OCI-LY3 (cell line): ENCODE measurements around the gene MEAK7.

ENCODE experiments used
- H2AFZ ChIP-seq: fragments of 200-600, 300-600 bp; shearing (Covaris generic); 2 replicates; pipeline ENCODE4 v1.6.0; 2014; ENCODE audit warnings: antibody characterized with exemption, low read depth, low read length
- H3K27ac ChIP-seq: fragments of 200-600, 300-600 bp; sonication (generic); 2 replicates; pipeline ENCODE4 v1.5.1; 2014; ENCODE audit warnings: mild to moderate bottlenecking, low read length, moderate library complexity, mixed read lengths
- H3K27me3 ChIP-seq: fragments of 200-600, 300-600 bp; sonication (generic); 2 replicates; pipeline ENCODE4 v1.6.1; 2014; ENCODE audit warnings: low read depth, low read length, mixed read lengths
- H3K36me3 ChIP-seq: fragments of 200-600, 300-600 bp; sonication (generic); replicated peaks from 2 replicates; pipeline ENCODE3; 2014; ENCODE audit warnings: low read depth, low read length, mixed read lengths
- H3K4me1 ChIP-seq: fragments of 300-600, 200-600 bp; sonication (generic); 2 replicates; pipeline ENCODE4 v1.6.1; 2014; ENCODE audit warnings: low read length, mixed read lengths
- H3K4me2 ChIP-seq: fragments of 200-600, 300-600 bp; sonication (generic); 2 replicates; pipeline ENCODE4 v1.6.1; 2014; ENCODE audit warnings: low read length, mixed read lengths
- H3K4me3 ChIP-seq: fragments of 300-600, 200-600 bp; sonication (generic); 2 replicates; pipeline ENCODE4 v1.5.1; 2014; ENCODE audit warnings: antibody characterized with exemption, mild to moderate bottlenecking, low read length, moderate library complexity
- H3K79me2 ChIP-seq: fragments of 300-600, 200-600 bp; shearing (Covaris generic); 2 replicates; pipeline ENCODE4 v1.6.1; 2014; ENCODE audit warnings: mild to moderate bottlenecking, low read length, mixed read lengths
- H3K9ac ChIP-seq: fragments of 300-600, 200-600 bp; shearing (Covaris generic); 2 replicates; pipeline ENCODE4 v1.6.0; 2014; ENCODE audit warnings: mild to moderate bottlenecking, low read length, moderate library complexity
- H3K9me3 ChIP-seq: fragments of 200-600, 300-600 bp; shearing (Covaris generic); 2 replicates; pipeline ENCODE4 v1.6.1; 2014; ENCODE audit warnings: low read length, mixed read lengths; ENCODE audit not compliant: insufficient read depth
- H4K20me1 ChIP-seq: fragments of 200-600, 300-600 bp; sonication (generic); 2 replicates; pipeline ENCODE4 v1.6.1; 2016; ENCODE audit warnings: low read length, mixed read lengths; ENCODE audit not compliant: insufficient read depth
- EZH2phosphoT487 ChIP-seq: fragments of 200-600 bp; shearing (Covaris generic); IDR thresholded peaks from 2 replicates; pipeline ENCODE4 v1.6.1; 2018; ENCODE audit warnings: antibody characterized with exemption, mixed run types, low read depth
- TF ChIP-seq, protein P1 (sequence below): fragments of 200-600, 300-600 bp; sonication (generic); IDR thresholded peaks from 2 replicates; pipeline ENCODE4 v1.5.1; 2014; ENCODE audit warnings: antibody characterized with exemption, low read length, low read depth

Gene MEAK7

DNA sequence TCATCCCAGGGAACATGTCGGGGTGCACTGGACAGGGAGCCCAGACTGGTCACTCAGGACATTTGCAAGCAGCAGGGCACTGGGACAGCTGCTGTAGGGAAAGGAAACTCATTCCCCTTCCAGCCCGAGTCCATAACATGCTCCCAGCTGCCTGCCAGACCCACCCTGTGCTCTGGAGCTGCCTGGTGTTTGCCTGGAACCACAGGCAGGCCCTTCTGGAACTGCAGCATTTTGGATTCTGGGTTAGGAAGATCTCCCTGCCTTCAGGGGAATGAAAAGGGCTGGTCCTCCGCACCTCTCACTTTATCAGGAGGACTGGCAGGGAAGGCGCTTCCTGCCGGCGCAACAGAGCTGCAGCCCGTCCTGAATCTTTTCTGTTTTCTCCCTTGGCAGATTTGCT is 41.2 kb downstream of the MEAK7 start:
- Histone ChIP-seq H3K4me3 (no peak overlapping the region), H3K36me3 (peaks cover 11% of the 10 kb centered on the region), H3K27me3 (no peaks in the 10 kb centered on the region), H3K4me2 (no peak overlapping the region), H3K9ac (no peak overlapping the region), H4K20me1 (no peaks in the 10 kb centered on the region), H3K4me1 (peaks cover 8% of the 10 kb centered on the region), H3K9me3 (no peaks in the 10 kb centered on the region), H3K79me2 (no peaks in the 10 kb centered on the region), H2AFZ (no peak overlapping the region), H3K27ac (no peak overlapping the region)
- TF ChIP-seq, protein P1, sequence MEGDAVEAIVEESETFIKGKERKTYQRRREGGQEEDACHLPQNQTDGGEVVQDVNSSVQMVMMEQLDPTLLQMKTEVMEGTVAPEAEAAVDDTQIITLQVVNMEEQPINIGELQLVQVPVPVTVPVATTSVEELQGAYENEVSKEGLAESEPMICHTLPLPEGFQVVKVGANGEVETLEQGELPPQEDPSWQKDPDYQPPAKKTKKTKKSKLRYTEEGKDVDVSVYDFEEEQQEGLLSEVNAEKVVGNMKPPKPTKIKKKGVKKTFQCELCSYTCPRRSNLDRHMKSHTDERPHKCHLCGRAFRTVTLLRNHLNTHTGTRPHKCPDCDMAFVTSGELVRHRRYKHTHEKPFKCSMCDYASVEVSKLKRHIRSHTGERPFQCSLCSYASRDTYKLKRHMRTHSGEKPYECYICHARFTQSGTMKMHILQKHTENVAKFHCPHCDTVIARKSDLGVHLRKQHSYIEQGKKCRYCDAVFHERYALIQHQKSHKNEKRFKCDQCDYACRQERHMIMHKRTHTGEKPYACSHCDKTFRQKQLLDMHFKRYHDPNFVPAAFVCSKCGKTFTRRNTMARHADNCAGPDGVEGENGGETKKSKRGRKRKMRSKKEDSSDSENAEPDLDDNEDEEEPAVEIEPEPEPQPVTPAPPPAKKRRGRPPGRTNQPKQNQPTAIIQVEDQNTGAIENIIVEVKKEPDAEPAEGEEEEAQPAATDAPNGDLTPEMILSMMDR = no peak
- TF ChIP-seq EZH2phosphoT487 = no peak

DNA sequence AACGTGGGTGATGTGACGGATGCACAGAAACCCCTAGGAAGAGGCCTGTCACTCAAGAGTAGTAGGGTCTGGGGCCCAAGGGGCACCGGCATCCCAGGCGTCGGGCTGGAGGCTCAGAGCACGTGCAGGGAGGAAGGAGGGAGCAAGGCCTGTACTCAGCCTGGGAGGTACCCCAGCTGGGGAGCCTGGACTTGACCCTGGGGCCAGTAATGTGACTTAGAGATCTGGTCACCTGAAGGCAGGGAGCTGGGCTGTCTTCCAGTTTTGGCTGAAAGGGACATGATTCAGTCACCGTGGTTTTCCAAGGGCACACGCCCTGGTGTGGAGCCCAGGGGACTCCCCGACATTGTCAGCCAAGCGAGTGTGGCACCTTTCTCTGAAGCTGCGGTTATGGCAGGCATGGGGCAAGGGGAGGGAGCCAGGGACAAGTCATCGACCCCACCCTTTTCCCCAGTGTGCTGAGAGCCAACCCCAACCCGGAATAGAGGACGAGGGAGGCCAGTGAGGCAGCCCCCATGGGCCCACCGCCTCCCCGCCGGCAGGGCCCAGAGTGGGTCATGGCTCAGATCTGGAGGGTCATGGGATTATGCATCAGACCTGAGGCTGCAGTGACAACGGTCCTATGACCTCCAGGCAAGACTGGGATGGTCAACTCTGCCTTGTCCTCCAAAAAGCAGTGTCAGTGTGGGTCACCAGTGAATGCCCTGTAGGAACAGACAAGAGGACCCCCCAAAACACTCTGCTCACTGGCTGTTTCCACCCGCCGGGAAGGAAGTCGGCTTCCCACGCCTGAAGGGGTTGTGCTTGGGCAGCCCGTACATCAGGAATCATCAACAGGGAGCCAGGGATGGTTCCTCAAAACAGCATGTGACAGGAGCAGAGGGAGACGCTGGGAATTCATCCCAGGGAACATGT is 41.9 kb downstream of the MEAK7 start:
- no peak overlapping the region for H3K27ac ChIP-seq
- no peaks in the 10 kb centered on the region for H4K20me1 ChIP-seq
- H3K4me1 ChIP-seq = peaks cover 8% of the 10 kb centered on the region
- no peak overlapping the region for H3K4me3 ChIP-seq
- H2AFZ ChIP-seq = no peak overlapping the region
- peaks cover 8% of the 10 kb centered on the region for H3K36me3 ChIP-seq
- H3K79me2 ChIP-seq = no peaks in the 10 kb centered on the region
- TF ChIP-seq, protein P1 = no peak
- no peak for TF ChIP-seq EZH2phosphoT487
- no peaks in the 10 kb centered on the region for H3K27me3 ChIP-seq
- H3K9me3 ChIP-seq = no peaks in the 10 kb centered on the region
- H3K4me2 ChIP-seq = no peak overlapping the region
- H3K9ac ChIP-seq = no peak overlapping the region

DNA sequence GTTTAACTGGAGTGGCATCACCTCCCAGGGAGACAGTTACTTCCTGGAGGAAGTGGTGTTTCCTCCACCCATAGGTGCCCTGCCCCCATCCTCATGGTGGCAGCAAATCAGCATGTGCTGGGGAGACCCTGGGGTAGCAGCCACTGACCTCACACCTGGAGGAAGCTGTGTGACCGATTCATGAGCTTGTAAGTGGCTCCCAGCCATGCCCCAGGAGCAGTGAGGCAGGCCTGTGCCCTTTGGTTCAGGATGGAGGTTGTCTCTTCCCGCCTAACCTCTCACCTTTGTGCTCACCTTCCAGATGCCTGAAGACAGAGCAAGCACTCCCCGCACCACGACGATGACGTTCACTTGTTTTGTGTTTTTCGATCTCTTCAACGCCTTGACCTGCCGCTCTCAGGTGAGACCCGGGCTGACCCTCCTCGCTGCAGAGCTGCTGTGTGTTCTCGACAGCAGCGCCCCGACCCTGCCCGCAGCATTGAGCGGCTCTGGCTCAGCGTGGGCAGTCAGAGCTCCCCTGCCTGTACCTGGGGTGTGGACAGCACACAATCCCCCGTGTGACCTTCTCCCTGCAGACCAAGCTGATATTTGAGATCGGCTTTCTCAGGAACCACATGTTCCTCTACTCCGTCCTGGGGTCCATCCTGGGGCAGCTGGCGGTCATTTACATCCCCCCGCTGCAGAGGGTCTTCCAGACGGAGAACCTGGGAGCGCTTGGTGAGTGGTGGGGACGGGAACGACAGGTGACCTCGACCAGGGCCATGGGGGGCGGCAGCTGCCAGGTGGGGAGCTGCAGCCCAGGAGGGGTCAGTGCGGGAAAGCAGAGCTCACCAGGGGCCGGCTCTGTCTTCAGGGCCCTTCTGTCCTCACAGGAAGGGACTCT is 42.8 kb downstream of the MEAK7 start:
- H3K36me3 ChIP-seq = no peaks in the 10 kb centered on the region
- H3K4me2 ChIP-seq = no peak overlapping the region
- H4K20me1 ChIP-seq = no peaks in the 10 kb centered on the region
- no peak overlapping the region for H3K9ac ChIP-seq
- no peaks in the 10 kb centered on the region for H3K9me3 ChIP-seq
- no peaks in the 10 kb centered on the region for H3K79me2 ChIP-seq
- H3K27ac ChIP-seq = no peak overlapping the region
- no peaks in the 10 kb centered on the region for H3K27me3 ChIP-seq
- no peak overlapping the region for H3K4me3 ChIP-seq
- no peak overlapping the region for H2AFZ ChIP-seq
- TF ChIP-seq EZH2phosphoT487 = no peak
- TF ChIP-seq, protein P1 = no peak
- H3K4me1 ChIP-seq = peaks cover 8% of the 10 kb centered on the region

DNA sequence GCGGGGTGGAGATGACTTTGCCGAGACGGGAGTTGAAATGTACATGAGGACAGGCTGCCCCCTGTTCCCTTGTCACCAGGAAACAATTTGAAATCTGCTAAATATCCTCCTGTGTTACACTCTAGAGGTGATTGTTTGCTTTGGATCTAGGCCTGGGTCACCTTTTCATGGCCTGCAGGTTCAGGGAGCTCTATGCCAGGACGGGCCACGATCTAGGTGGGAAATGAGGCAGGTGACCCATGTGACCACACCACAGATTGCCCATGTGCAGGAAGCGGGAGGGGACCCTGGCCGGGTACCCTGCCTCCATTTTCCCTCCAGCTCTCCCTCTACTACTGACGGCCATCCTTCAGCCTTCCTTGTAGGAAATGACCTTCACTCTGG is 43.4 kb downstream of the MEAK7 start:
- peaks cover 8% of the 10 kb centered on the region for H3K4me1 ChIP-seq
- H3K79me2 ChIP-seq = no peaks in the 10 kb centered on the region
- H2AFZ ChIP-seq = no peak overlapping the region
- H3K4me2 ChIP-seq = no peak overlapping the region
- no peaks in the 10 kb centered on the region for H3K9me3 ChIP-seq
- no peak for TF ChIP-seq EZH2phosphoT487
- TF ChIP-seq, protein P1 = no peak
- no peaks in the 10 kb centered on the region for H4K20me1 ChIP-seq
- H3K27ac ChIP-seq = no peak overlapping the region
- no peak overlapping the region for H3K9ac ChIP-seq
- H3K27me3 ChIP-seq = no peaks in the 10 kb centered on the region
- no peaks in the 10 kb centered on the region for H3K36me3 ChIP-seq
- no peak overlapping the region for H3K4me3 ChIP-seq
